Natural killer cell (primary cell): ENCODE measurements around the gene PCGF3. TPM values are rescaled to one million over a fixed set of nuclear protein-coding genes. Genes with fewer than 3 reads are reported as not detected.
"Not testable (repeated sequence)": the region's sequence is repeated elsewhere in the genome, so short reads cannot be mapped to it uniquely, and the experiment has no call there.

Experiments
- ATAC-seq, 3 donors: fragments of 150-1000 bp in 2 of 3; fragments of 200-7000 bp in 1 of 3; cut with Tn5 transposase; 1 replicate in 1 of 3; 2 replicates in 2 of 3; pipeline ENCODE4 v1.10.0; 2021; ENCODE audit warnings: mild to moderate bottlenecking in 2 of 3, moderate library complexity in 2 of 3
- DNase-seq, 2 donors: peaks; one replicate each; pipeline versions ENCODE4 v3.0.0 to v3.0.0-alpha.2; 2013 to 2021; ENCODE audit warnings: mixed read lengths in 1 of 2
- H3K27ac ChIP-seq: one replicate; pipeline ENCODE4 v1.5.1; 2013; ENCODE audit warnings: mild to moderate bottlenecking, low read length
- H3K27me3 ChIP-seq: one replicate; pipeline ENCODE4 v1.6.1; 2013; ENCODE audit warnings: low read length; ENCODE audit not compliant: control insufficient read depth, insufficient read depth
- H3K36me3 ChIP-seq: one replicate; pipeline ENCODE4 v1.6.1; 2013; ENCODE audit warnings: low read length; ENCODE audit not compliant: control insufficient read depth, insufficient read depth
- H3K4me1 ChIP-seq: one replicate; pipeline ENCODE4 v1.6.1; 2013; ENCODE audit warnings: low read length; ENCODE audit not compliant: control insufficient read depth, insufficient read depth
- H3K4me3 ChIP-seq: one replicate; pipeline ENCODE4 v1.5.1; 2013; ENCODE audit warnings: low read length
- H3K9me3 ChIP-seq: one replicate; pipeline ENCODE4 v1.6.1; 2013; ENCODE audit warnings: low read length; ENCODE audit not compliant: control insufficient read depth, insufficient read depth
- H3K27ac Mint-ChIP-seq, 2 donors: one replicate each; pipeline ENCODE4 v1.8.0; 2022; ENCODE audit warnings: mild to moderate bottlenecking in 2 of 2, mixed read lengths in 2 of 2, moderate library complexity in 1 of 2
- H3K27me3 Mint-ChIP-seq, 2 donors: one replicate each; pipeline ENCODE4 v1.8.0; 2022; ENCODE audit warnings: low read depth in 2 of 2, mixed read lengths in 2 of 2
- H3K36me3 Mint-ChIP-seq: one replicate; pipeline ENCODE4 v1.8.0; 2022; ENCODE audit warnings: mixed read lengths
- H3K4me1 Mint-ChIP-seq, 2 donors: one replicate each; pipeline ENCODE4 v1.8.0; 2022; ENCODE audit warnings: mixed read lengths in 2 of 2
- H3K4me3 Mint-ChIP-seq: one replicate; pipeline ENCODE4 v1.8.0; 2022; ENCODE audit warnings: mild to moderate bottlenecking, moderate library complexity, mixed read lengths
- H3K9me3 Mint-ChIP-seq, 2 donors: one replicate each; pipeline ENCODE4 v1.8.0; 2022; ENCODE audit warnings: mixed read lengths in 2 of 2
- CTCF ChIP-seq: fragments of 200-600 bp; IDR thresholded peaks from one replicate; pipeline ENCODE4 v1.8.0; 2022; ENCODE audit warnings: antibody characterized with exemption
- WGBS: methylation state at CpG from one replicate; pipeline ENCODE4 v1.1.7; 2013; ENCODE audit warnings: missing lambda C conversion rate; ENCODE audit not compliant: insufficient coverage; 5-methylcytosine and 5-hydroxymethylcytosine counted together
- intact Hi-C: fragments of 100-400 bp; cut with micrococcal nuclease; formaldehyde crosslinking; loops from one replicate; pipeline ENCODE4 v1.14.2; 2022
- total RNA-seq, 4 donors: library from RNA; stranded (reverse); fragments of 120-200 nt in 1 of 4; gene quantifications; one replicate each; pipeline versions ENCODE4 v1.2.3 to v1.2.4, GENCODE V29; 2013 to 2022

PCGF3 gene
- total RNA-seq, 3 donors from 2014 or later (not counting 1 experiment from before 2014, with no cell fraction given), result 71.2 to 101 (median 97.2) TPM

GRCh38 chr4:773214-773613 is 67.6 kb downstream of the PCGF3 start:
- WGBS, result 97% methylated on average over 9 of the region's 9 CpGs
- H3K9me3 Mint-ChIP-seq, result no peaks in the 10 kb centered on the region
- H3K4me1 Mint-ChIP-seq, result peaks cover 49 to 50% of the 10 kb centered on the region in 2 donors

GRCh38 chr4:774419-775092 is 68.9 kb downstream of the PCGF3 start:
- H3K9me3 Mint-ChIP-seq, DNase-seq, H3K27me3 Mint-ChIP-seq, H3K27me3 ChIP-seq, ATAC-seq, H3K4me3 ChIP-seq, H3K9me3 ChIP-seq, intact Hi-C loops, H3K27ac ChIP-seq, H3K36me3 Mint-ChIP-seq: not testable (repeated sequence)
- Mint-ChIP-seq H3K4me1 (peaks cover 43 to 56% of the 10 kb centered on the region in 2 donors), H3K4me3 (peak overlapping the region; percentile 74), H3K27ac (peak overlapping the region; percentile 66 to 76)
- WGBS, result 93% methylated on average over 30 of the region's 30 CpGs
- peaks cover 22% of the 10 kb centered on the region for H3K36me3 ChIP-seq
- H3K4me1 ChIP-seq, result peaks cover 37% of the 10 kb centered on the region

More at GRCh38 chr4:773214-773613, 67.6 kb downstream of the PCGF3 start:
- Mint-ChIP-seq H3K36me3 (no peaks in the 10 kb centered on the region), H3K4me3 (no peak overlapping the region), H3K27me3 (no peaks in the 10 kb centered on the region), H3K27ac (peak overlapping the region in 1 of 2 donors; percentile 48)
- Histone ChIP-seq H3K4me3 (no peak overlapping the region), H3K4me1 (peaks cover 38% of the 10 kb centered on the region), H3K9me3 (no peaks in the 10 kb centered on the region), H3K27me3 (no peaks in the 10 kb centered on the region), H3K36me3 (peaks cover 24% of the 10 kb centered on the region), H3K27ac (no peak overlapping the region)
- ATAC-seq (no peak), DNase-seq (no peak)
- TF ChIP-seq CTCF, result no peak
- intact Hi-C loops, result no loop called here

- H3K27ac ChIP-seq, result not testable (repeated sequence)
- H3K4me1 ChIP-seq, result peaks cover 46% of the 10 kb centered on the region
- H3K27ac Mint-ChIP-seq, result peak overlapping the region; percentile 60 to 69
Observed at GRCh38 chr4:775485-775884, 69.9 kb downstream of the PCGF3 start.

GRCh38 chr4:776743-777441 is 71.3 kb downstream of the PCGF3 start:
- peaks cover 53 to 69% of the 10 kb centered on the region in 2 donors for H3K4me1 Mint-ChIP-seq
- peak overlapping the region; percentile 60 to 73 for H3K27ac Mint-ChIP-seq
- no peak overlapping the region for H3K4me3 ChIP-seq
- peaks cover 55% of the 10 kb centered on the region for H3K4me1 ChIP-seq
- DNase-seq (no peak), ATAC-seq (no peak)
- H3K36me3 Mint-ChIP-seq, result no peaks in the 10 kb centered on the region
- no peaks in the 10 kb centered on the region for H3K27me3 Mint-ChIP-seq
- H3K4me3 Mint-ChIP-seq, result no peak overlapping the region
- WGBS, result 86% methylated on average over 8 of the region's 9 CpGs
- no peaks in the 10 kb centered on the region for H3K9me3 Mint-ChIP-seq
- TF ChIP-seq CTCF, result no peak
- no peaks in the 10 kb centered on the region for H3K27me3 ChIP-seq
- no peaks in the 10 kb centered on the region for H3K9me3 ChIP-seq
- H3K36me3 ChIP-seq, result peaks cover 17% of the 10 kb centered on the region
- H3K27ac ChIP-seq, result no peak overlapping the region
- intact Hi-C loops, result no loop called here

More at GRCh38 chr4:775485-775884, 69.9 kb downstream of the PCGF3 start:
- peaks cover 49 to 65% of the 10 kb centered on the region in 2 donors for H3K4me1 Mint-ChIP-seq
- H3K9me3 Mint-ChIP-seq, intact Hi-C loops, H3K27me3 Mint-ChIP-seq, H3K4me3 Mint-ChIP-seq, ATAC-seq, H3K4me3 ChIP-seq, H3K9me3 ChIP-seq, DNase-seq, H3K27me3 ChIP-seq, H3K36me3 Mint-ChIP-seq: not testable (repeated sequence)
- 96% methylated on average over 2 of the region's 2 CpGs for WGBS
- H3K36me3 ChIP-seq, result peaks cover 19% of the 10 kb centered on the region
